Activated CD4-positive, alpha-beta T cell treated with anti-CD3 and anti-CD28 coated beads, Interleukin-2, amount 10 ng/mL, durations not matched to agents 24 days and 14 days (primary cell): Measurements from ENCODE around the gene RGS5. TPM values are rescaled to one million over a fixed set of nuclear protein-coding genes. Genes with fewer than 3 reads are reported as not detected.

Experiments used
- DNase-seq: peaks from one replicate; pipeline ENCODE4 v3.0.0; 2022
- H3K27ac Mint-ChIP-seq: one replicate; pipeline ENCODE4 v1.8.0; 2022; ENCODE audit warnings: mild to moderate bottlenecking, mixed read lengths
- H3K27me3 Mint-ChIP-seq: one replicate; pipeline ENCODE4 v1.8.0; 2022; ENCODE audit warnings: mixed read lengths
- H3K36me3 Mint-ChIP-seq: one replicate; pipeline ENCODE4 v1.8.0; 2022; ENCODE audit warnings: low read depth, mild to moderate bottlenecking, mixed read lengths
- H3K4me1 Mint-ChIP-seq: one replicate; pipeline ENCODE4 v1.8.0; 2021; ENCODE audit warnings: mixed read lengths
- H3K4me3 Mint-ChIP-seq: one replicate; pipeline ENCODE4 v1.8.0; 2022; ENCODE audit warnings: mild to moderate bottlenecking, moderate library complexity, mixed read lengths
- H3K9me3 Mint-ChIP-seq: one replicate; pipeline ENCODE4 v1.8.0; 2021; ENCODE audit warnings: mixed read lengths
- intact Hi-C: fragments of 100-400 bp; cut with micrococcal nuclease; formaldehyde crosslinking; loops from one replicate; pipeline ENCODE4 v1.15.1; 2023
- total RNA-seq: library from RNA; stranded (reverse); gene quantifications from 2 replicates; pipeline ENCODE4 v1.2.3, GENCODE V29; 2022

The RGS5 gene
- total RNA-seq, 1 donor from 2014 or later = 2.8 TPM

DNA sequence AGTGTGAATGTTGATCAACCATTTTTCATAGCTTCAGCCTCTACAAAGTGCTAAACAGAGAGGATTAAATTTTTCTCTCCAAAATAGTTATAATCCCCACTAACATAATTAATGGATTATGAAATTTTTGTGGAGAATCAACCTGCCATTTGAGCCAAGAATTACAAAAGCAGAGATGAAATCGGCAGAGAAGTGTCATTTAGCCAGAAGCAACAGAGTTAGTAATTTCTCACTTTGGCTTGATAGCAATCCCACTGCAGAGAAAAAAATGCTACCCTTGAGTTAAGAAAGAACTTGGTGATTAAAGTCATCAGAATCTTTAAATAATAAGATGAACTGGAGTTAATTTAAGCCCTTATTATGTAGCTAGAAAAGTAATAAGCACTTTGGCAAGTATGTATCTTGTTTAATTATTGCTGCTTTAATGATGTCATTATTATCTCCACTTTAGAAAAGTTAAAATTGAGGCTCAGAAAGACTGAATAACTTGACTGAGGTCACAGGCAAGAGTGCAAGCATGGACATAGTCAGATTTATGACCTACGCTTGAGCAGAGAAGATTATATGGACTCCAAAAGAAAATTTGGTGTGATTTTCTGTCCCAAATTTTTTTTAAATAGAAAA, 96.2 kb downstream of the RGS5 start:
- no peaks in the 10 kb centered on the region for H3K36me3 Mint-ChIP-seq
- no peaks in the 10 kb centered on the region for H3K4me1 Mint-ChIP-seq
- no peaks in the 10 kb centered on the region for H3K9me3 Mint-ChIP-seq
- intact Hi-C loops = no loop called here
- DNase-seq = no peak
- H3K4me3 Mint-ChIP-seq = no peak overlapping the region
- no peaks in the 10 kb centered on the region for H3K27me3 Mint-ChIP-seq
- no peak overlapping the region for H3K27ac Mint-ChIP-seq

- H3K4me3 Mint-ChIP-seq = no peak overlapping the region
- H3K4me1 Mint-ChIP-seq = no peaks in the 10 kb centered on the region
- H3K27ac Mint-ChIP-seq = no peak overlapping the region
- no peaks in the 10 kb centered on the region for H3K36me3 Mint-ChIP-seq
- H3K27me3 Mint-ChIP-seq = no peaks in the 10 kb centered on the region
- DNase-seq = no peak
- no peaks in the 10 kb centered on the region for H3K9me3 Mint-ChIP-seq
- intact Hi-C loops = no loop called here
Observed at GRCh38 chr1:163104385-163105099, 98.2 kb downstream of the RGS5 start.

GRCh38 chr1:163102590-163102989, 100.1 kb downstream of the RGS5 start:
- Mint-ChIP-seq H3K4me1 (no peaks in the 10 kb centered on the region), H3K4me3 (no peak overlapping the region), H3K27me3 (no peaks in the 10 kb centered on the region), H3K9me3 (no peaks in the 10 kb centered on the region), H3K27ac (no peak overlapping the region), H3K36me3 (no peaks in the 10 kb centered on the region)
- intact Hi-C loops = no loop called here
- DNase-seq = no peak

DNA sequence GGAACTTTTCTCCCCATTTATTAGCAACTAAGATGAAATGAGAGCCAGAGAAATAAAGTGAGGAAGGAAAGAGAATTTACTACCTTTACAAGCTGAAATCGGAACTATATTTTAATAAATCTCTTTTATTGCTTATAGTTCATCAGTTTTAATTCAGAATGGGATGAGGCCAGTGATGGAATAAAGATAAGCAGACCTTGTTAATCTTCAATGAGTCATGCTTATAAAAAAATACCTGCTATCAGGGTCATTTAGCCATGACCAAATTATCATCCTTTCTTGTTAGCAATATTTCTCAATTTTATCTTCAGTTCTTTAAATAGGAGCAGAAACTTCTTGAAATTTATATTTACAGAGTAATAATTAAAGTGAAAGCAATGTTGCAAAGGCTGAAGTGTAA, 107.5 kb downstream of the RGS5 start:
- Mint-ChIP-seq H3K36me3 (no peaks in the 10 kb centered on the region), H3K27me3 (no peaks in the 10 kb centered on the region), H3K4me1 (no peaks in the 10 kb centered on the region), H3K27ac (no peak overlapping the region), H3K9me3 (no peaks in the 10 kb centered on the region), H3K4me3 (no peak overlapping the region)
- intact Hi-C loops = no loop called here
- no peak for DNase-seq

GRCh38 chr1:163094589-163094988, 108.1 kb downstream of the RGS5 start:
- H3K27me3 Mint-ChIP-seq = no peaks in the 10 kb centered on the region
- H3K36me3 Mint-ChIP-seq = no peaks in the 10 kb centered on the region
- no peaks in the 10 kb centered on the region for H3K9me3 Mint-ChIP-seq
- intact Hi-C loops = no loop called here
- H3K4me1 Mint-ChIP-seq = no peaks in the 10 kb centered on the region
- DNase-seq = no peak
- no peak overlapping the region for H3K27ac Mint-ChIP-seq
- no peak overlapping the region for H3K4me3 Mint-ChIP-seq

- H3K36me3 Mint-ChIP-seq = no peaks in the 10 kb centered on the region
- intact Hi-C loops = no loop called here
- no peak overlapping the region for H3K27ac Mint-ChIP-seq
- no peak overlapping the region for H3K4me3 Mint-ChIP-seq
- no peaks in the 10 kb centered on the region for H3K4me1 Mint-ChIP-seq
- DNase-seq = no peak
- H3K27me3 Mint-ChIP-seq = no peaks in the 10 kb centered on the region
- H3K9me3 Mint-ChIP-seq = no peaks in the 10 kb centered on the region
Observed at GRCh38 chr1:163094182-163094581, 108.5 kb downstream of the RGS5 start.

DNA sequence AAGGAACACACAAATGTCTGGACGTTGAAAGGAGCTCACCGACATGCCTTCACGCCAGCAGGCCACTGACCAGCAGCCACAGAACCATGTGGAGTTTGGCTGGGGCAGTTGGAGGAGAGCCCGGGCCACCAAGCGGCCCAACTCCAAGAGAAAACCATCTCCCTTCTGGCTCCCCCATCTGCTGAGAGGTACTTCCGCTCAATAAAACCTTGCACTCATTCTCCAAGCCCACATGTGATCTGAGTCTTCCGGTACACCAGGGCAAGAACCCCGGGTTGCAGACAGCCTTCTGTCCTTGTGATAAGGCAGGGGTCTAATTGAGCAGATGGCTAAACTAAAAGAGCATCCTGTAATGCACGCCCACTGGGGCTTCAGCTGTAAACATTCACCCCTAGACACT, 109.1 kb downstream of the RGS5 start:
- Mint-ChIP-seq H3K36me3 (no peaks in the 10 kb centered on the region), H3K4me3 (no peak overlapping the region)
- intact Hi-C loops = no loop called here

DNA sequence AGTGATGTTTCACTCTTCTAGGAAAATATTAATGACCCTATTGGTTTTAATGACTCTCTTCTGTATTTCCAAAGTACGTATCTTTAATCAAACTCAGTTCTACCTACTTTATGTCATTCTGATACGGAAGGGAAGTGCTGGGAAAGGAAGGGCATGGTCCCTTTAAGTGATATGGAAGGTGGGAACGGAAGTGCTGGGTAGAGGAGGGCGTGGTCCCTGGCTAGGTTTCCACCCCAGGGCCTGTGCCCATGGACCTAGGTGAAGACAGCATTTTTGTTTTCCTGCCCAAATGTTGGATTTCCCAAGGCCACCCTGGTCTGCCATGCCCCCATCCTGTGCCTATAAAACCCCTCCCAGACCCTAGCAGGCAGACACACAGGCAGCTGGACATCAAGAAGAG, 109.5 kb downstream of the RGS5 start:
- DNase-seq = no peak
- H3K36me3 Mint-ChIP-seq = no peaks in the 10 kb centered on the region
- no peak overlapping the region for H3K27ac Mint-ChIP-seq
- intact Hi-C loops = no loop called here
- no peaks in the 10 kb centered on the region for H3K9me3 Mint-ChIP-seq
- H3K4me1 Mint-ChIP-seq = no peaks in the 10 kb centered on the region
- no peaks in the 10 kb centered on the region for H3K27me3 Mint-ChIP-seq
- no peak overlapping the region for H3K4me3 Mint-ChIP-seq

More for the DNA sequence above, 109.1 kb downstream of the RGS5 start:
- Mint-ChIP-seq H3K27me3 (no peaks in the 10 kb centered on the region), H3K27ac (no peak overlapping the region), H3K4me1 (no peaks in the 10 kb centered on the region), H3K9me3 (no peaks in the 10 kb centered on the region)
- no peak for DNase-seq

Other genes with a start within 250 kb of the RGS5 start
- not detected in 2 replicates for gene RGS4, start 133.6 kb downstream of the RGS5 start, total RNA-seq
- 40.6 and 41.9 TPM in 2 replicates for gene NUF2, start 119.0 kb upstream of the RGS5 start, total RNA-seq